NOMO-1 (cell line): ENCODE measurements around the gene NPDC1.
"Not testable (repeated sequence)": the region's sequence is repeated elsewhere in the genome, so short reads cannot be mapped to it uniquely, and the experiment has no call there.

Experiments
- DNase-seq, 2 experiments: peaks; one replicate each; lab custom pipeline; 2025; ENCODE audit not compliant: unreplicated experiment in 2 of 2; lab: John Stamatoyannopoulos, UW

Gene NPDC1

DNA sequence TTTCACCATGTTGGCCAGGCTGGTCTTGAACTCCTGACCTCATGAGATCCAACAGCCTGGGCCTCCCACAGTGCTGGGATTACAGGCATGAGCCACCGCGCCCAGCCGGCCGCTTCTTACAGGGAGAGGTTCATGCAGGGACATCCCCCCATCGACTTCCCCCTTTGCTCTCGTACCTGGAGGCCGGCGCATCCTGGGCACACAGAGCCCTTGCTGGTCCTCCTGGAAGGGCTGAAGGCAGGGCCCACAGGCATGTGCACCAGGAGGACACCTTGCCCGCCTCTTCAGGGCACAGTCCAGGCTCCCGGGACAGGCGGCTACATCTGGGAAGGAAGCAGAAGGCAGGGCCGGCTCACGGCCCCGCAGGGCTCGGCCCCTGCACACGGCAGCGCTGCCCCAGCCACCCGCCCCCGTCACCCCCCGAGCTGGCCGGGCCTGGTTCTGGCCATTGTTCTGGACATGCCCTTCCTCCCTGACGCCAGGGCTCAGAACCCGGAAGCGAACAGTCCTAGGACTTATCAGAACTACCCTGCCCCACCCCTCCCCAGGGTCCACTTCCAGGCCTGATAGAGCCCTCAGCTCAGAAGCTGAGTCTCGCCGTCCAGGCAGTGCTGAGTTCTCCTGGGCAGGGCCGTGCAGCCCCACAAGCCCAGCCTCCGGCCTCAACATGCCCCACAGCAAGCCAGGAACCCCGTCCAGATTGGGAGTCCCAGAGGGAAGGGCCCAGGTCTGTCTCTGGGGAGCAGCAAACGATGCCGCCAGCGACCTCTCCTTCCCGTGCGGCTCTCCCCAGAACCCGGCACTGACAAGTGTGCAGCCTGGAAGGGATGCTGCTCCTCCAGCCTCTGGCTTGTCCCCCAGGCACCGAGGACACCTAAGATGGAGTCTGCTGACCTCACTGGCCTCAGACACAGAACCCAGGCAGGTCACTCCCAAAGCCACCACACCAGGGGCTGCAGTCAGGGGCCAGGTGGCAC is 2.9 kb downstream of the NPDC1 start:
- no peak for DNase-seq

DNA sequence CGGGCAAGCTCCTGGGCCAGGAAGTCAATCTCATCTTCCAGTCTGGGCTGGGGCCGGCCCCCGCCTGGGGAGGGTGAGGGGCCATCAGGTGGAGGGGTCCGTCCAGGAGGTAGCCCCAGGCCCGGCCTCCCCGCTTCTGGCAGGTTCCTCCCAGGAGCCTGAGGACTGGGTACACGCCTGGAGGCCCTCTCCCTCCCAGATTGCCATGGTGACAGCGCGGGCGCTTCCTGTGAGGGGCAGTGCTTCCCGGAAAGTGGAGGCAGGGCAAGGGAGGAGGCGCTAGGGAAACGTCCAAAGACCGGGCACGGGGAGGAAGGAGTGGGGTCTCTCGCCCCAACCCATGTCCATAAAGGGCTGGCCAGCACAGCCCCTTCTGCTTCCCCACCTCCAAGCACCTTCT is 4.9 kb downstream of the NPDC1 start:
- no peak for DNase-seq

DNA sequence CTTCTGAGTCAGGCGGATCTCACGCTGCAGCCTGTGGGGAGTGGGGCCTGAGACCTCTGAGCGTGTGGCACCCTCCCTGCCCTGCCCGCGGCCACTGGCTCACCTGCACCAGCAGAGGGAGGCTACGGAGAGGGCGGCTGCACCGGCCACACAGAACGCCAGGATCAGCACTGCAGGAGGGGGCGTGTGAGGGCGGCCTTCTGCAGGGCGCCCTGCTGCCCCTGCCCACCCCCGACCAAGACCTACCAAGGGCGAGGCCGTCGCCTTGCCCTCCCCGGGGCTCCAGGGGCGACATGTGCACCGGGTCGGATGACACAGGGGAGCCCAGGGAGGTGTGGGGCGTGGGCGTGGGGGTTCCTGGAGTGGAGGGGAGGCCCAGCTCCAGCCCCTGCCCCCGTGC is 5.4 kb downstream of the NPDC1 start:
- DNase-seq = no peak

DNA sequence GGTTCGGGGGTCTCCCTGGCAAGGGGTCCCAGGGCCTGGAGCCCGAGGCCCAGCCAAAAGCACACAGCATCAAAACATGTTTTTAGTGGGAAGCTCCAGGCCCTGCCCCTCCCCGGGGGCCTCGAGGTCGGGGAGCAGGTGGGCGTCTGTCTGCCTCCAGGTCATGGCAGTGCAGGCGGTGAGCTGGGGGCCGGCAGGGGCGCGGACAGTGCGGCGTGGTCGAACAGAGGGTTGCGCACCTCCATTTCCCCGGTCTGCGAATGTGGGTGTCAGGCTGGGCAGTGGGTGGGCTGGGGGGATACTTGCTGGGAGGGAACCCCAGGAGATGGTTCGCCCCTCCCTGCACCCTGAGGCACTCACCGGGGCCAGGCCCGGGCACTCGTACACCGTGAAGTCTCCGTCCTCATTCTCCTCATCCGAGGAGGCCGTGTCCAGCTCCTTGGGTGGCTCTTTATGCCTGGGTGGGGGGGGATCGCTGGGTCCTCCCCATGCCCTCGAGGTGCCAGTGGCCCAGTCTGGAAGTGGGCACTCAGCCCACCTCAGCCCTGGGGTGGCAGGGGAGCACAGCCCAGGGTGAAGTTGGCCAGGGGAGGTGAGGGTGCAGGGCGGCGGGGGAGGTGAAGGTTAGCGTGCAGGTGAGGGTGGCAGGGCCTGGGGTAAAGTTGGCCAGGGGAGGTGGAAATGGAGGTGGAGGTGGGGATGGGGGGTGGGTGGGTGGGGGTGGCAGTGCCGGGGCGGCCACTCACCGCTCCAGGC is 6.2 kb downstream of the NPDC1 start:
- DNase-seq = no peak

DNA sequence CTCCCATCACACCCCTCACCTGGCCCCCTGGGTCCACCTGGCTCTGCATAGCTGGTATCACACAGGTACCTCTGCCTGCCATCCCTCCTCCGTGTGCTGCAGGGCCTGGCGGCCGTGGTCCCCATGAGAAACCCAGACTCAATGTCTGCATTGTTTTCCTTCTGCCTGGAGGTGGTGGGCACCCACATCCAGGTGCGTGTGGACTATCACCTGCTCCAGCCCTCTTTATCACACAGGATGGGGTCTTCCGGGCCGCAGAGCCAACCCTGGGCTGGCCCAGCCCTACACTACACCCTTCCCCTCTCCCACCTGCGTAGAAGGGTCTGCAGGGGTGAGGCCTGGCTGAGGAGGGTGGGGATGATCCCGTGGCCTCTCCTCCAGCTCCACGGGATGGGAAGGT is 7.1 kb downstream of the NPDC1 start:
- no peak for DNase-seq

DNA sequence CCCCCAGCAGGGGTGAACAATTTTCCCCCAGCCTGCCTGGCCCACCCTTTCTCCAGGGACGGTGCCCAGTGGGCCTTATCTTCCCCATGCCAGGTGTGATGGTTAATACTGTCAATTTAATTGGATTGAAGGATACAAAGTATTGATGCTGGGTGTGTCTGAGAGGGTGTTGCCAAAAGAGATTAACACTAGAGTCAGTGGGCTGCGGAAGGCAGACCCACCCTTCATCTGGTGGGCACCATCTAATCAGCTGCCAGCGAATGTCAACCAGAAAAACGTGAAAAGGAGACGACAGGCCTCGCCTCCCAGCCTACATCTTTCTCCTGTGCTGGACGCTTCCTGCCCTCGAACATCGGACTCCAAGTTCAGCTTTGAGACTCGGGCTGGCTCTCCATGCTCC is 8.5 kb downstream of the NPDC1 start:
- no peak for DNase-seq

DNA sequence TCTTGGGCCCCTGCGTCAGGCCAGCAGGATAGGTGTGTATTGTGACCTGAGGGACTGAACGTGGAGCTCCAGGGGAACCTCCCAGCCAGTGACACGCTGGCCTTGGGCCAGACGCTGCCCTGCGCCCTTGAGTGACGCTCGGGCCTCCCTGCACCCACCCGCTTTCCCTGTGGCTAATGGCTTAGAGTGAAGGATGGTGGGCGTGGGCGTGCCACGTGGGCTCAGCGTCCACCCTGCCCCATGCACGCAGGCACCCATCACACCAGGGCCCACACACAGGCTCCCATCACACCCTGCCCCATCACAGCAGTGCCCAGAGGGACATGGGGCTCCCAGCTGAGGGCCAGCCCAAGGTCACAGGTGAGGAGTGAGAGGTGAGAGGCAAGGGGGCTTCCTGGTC is 8.9 kb downstream of the NPDC1 start:
- no peak for DNase-seq

DNA sequence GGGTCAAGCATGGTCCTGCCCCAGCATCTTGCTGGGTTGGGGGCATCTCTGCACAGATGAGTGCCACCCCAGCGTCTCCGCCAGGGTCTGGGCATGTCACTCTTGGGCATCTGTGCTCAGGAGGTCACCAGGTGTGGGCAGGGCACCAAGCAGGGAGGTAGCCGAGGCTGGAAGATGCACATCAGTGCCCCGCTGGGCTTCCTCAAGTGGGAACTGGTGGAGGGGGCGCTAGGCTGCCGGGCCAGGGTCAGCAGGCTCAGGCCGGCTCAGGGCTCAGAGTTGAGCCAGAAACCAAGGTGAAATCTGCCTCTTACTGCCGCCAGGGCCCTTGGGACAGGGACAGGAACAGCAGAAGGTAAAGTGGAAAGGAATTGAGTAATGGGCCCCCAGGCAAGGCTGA is 10.0 kb downstream of the NPDC1 start:
- DNase-seq = no peak

DNA sequence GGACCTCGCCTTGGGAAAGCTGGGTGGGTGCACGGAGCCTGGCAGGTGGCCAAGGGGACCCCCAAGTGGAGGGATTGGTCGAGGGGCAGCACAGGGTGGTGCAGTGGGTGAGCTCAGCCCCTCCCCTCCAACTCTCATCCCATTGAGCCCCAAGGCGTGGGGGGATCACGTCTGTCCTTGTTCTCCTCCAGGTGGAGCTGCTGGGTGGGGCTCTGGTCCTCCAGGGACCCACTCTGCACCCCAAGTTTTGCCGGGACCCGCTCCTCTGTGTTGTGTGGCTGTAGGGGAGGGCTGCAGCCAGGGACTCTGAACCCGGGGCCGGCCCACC is 10.5 kb downstream of the NPDC1 start:
- DNase-seq = no peak

DNA sequence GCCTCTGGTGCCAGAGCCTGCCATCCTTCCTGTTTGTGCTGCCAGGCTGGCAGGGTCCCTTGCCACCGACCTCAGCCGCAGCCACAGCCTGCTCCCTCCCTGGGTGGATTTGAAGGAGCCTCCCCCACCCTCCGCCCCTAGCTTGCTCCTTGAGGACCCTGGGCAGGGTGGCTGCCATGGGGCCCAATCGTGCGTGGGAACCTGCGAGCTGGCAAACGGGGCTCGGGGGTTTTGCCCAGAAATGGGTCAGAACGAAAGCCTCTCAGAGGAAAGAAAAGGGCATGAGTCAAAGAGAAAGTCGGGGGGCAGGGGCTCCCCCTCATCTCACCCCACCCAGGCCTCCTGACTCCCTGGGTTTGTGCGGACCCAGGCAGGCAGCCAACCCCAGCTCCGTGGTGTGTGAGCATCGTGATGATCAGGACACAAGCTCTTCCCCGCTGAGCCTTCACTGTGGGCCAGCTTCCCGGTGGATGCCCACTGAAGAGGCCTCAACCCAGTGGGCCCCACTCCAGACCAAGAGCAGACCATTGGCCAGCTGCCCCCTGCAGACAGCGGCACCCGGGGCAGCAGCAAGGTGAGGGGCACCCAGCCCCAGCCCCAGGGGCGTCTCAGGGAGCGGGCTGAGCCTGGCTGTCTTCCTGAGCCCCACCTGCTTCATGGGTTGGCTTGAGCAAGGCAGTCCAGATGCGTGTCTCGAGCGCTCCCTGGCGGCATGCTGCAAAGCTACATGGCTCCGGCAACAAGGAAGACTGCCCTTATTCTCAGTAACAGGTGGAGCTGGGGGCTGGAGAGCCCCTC is 11.1 kb downstream of the NPDC1 start:
- DNase-seq = peak; percentile 86 to 90

DNA sequence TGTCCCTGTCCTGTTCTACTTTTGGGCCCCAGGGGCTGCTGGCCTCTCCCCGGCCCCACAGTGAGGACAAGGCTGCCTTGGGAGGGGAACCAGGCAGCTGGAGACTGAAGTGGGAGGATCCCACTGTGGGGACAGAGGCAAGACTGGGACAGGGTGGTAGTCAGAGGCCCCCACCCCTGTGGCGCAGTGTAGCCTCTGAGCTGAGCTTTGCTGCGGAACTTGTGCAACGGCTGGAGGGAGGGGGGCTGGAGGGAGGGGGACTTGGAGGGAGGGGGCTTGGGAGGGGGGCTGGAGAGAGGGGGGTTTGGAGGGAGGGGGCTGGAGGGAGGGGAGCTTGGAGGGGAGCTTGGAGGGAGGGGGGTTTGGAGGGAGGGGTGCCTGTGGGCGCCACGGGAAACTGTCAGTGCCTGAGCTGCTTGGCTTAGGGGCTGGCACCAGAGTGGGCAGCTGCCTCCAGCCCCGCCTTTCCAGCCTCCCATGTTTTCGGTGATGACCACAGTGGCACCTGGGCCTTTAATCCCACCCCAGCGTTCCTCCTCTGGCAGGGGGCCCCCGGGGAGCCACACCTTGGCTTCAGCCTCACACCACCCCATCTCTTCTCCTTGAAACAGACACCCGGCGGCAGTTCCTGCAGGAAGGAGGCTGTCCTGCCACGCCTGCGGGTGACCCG is 11.8 kb downstream of the NPDC1 start:
- peak; percentile 55 to 90 for DNase-seq

DNA sequence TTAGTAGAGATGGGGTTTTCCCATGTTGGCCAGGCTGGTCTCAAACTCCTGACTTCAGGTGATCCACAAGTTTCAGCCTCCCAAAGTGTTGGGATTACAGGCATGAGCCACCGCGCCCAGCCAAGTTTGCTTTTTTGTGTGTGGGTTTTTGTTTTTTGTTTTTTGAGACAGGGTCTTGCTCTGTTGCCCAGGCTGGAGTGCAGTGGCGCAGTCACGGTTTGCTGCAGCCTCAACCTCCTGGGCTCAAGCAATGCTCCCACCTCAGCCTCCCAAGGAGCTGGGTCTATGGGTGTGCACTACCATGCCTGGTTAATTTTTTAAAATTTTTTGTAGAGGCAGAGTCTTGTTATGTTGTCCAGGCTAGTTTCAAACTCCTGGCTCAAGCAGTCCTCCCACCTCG is 12.5 kb downstream of the NPDC1 start:
- not testable (repeated sequence) for DNase-seq

DNA sequence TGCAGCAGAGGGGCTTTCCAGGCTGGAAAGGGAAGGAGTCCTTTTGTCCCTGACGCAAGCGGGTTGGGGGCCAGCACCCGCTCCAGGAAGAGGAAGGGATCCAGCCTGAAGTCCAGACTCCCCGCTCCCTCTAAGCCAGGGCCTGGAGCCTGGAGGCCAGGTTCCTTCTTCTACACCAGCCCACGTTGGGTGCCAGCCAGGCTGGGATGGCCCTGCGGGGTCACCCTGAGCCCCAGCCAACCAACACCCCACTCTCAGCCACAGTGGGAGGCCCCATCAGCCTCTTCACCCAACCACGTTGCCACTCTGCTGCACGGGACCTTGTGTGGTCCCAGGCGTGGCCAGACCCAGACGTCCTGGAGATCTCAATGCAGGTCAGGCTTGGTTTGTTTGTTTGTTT is 13.1 kb downstream of the NPDC1 start:
- DNase-seq = peak; percentile 76 to 80

DNA sequence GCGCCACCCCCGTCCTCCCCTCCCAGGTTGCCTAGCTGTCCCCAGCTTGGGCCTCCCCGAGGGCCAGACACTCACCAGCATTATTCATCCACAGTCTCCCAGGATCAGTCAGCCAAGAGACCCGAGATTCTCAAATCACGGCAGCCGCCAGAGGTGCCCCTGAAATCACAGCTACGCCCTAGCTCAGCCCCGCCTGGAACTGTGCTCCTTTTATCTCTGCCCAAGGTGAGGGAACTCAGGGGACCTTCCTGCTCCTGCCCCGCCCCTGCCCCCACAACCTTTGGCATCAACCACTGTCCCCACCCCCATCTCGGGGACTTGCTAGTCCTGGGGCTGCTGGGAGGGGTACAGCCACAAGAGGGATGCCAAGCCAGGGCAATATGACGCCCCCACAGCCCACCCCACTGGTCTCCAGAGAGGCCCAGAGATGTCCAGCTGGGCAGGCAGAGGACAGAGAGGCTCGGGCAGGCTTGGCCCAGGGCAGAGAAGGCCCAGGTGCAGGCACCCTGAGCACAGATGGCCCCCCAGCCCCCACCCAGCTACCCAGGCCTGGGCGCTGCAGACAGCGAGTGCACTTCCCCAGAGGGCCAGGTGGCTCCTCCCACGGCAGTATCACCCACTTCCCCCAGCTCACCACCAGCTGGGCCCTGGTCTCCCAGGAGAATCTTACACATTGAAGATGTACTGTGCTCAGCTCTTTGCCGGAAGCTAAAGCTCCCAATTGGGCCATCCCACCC is 13.9 kb downstream of the NPDC1 start, which contains the start of gene FUT7:
TSS of gene FUT7 (minus strand) at position 185 of the 737 bp plus-strand sequence. CDS start at position 88, 97 bp downstream.
- peak; percentile 36 to 54 for DNase-seq

DNA sequence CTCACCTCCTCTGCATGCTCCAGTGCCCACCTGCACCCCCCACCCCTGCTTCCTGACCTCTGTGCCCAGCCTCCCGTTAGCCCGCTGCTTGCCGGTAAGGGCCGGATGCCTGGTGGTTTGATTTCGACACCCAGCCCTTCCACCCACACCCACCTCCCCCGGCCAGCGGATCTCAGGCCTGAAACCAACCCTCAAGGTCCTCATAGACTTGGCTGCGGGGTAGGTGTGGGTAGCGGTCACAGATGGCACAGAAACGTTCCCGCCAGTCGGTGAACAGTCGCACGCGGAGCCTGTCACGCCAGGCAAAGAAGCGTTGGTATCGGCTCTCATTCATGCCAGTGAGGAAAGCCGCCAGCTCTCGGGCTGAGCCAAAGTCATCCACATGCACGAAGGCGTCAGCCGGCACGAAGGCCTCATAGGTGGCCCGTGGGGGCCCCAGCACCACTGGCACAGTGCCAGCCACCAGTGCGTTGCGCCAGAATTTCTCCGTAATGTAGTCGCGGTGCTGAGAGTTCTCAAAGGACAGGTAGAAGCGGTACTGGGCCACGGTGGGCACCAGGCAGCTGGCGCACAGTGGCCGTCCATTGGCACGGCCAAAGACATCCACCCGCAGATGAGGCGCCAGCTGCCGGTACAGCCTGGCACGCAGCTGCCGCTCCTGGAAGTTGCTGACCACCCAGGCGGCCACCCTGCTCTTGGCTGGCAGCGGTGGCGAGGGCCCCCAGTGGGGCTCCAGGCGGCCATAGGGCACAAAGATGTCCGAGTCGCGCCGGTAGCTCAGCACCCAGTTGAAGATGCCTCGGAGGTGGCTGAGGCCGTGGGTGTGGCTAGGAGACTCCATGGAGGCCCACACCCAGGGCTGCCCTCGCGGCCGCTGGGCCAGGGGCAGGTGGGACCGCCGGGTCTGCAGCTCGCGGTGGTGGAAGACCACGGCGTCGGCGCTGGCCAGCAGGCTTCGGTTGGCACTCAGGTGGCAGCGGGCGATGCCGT is 15.1 kb downstream of the NPDC1 start:
- peak; percentile 87 to 95 for DNase-seq

DNA sequence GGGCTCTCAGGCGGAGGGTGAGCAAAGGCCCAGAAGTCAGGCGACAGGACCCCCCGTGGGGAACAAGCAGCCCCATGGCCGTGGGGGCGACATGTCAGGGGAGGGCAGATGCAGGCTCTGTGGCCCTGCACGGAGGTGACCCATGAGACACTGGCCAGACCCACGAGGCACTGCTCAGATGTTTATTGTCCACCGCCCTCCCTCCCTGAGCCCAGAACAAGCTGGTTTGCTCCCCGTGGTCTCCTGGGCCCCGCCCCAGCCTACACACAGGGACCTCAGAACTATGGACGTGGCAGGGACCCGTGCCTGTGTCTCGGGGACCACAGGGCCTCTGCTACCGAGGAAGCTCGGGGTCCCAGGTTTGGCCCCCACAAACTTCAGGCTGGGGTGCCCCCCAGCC is 16.0 kb downstream of the NPDC1 start:
- DNase-seq = no peak

DNA sequence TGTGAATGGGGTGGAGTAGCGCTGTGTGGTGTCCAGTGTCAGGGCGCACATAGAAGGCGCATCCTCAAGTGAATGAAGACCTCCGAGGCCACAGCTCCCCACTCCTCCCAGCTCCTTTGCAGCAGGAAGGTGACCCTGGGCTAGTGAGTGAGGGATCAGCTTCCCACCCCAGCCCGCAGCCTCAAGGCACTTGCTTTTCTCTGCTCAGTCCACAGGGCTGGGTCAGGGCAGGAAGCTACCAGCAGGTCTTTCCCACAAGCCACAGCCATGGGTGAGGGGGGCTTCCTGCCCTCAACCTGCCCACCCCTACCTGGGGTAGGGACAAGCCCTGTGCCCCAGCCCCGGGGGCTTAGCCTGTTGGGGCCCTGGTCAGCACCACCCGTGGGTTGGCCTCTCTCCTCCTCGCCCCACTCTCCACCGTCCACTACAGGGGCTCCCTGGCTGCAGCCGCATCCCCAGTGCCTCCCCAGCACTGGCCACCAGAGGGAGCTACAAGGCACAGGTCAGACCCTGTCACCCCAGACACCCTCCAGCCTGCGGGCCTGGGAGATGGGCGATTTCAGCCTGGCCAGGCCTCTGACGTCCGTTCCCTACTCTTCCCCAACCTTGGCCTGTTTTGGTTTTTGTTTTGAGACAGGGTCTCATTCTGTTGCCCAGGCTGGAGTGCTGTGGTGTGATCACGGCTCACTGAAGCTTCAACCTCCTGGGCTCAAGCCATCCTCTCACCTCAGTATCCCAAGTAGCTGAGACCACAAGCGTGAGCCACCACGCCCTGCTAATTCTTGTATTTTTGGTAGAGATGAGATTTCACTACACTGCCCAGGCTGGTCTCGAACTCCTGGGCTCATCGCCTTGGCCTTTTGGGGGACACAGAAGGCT is 16.7 kb downstream of the NPDC1 start:
- peak; percentile 75 to 79 for DNase-seq
